GM18873 (cell line): Measurements from ENCODE around the gene ANGPTL8.

ENCODE experiments used
- ATAC-seq: cut with Tn5 transposase; IDR thresholded peaks from one replicate; pipeline ENCODE4 v1.9.1; 2021; ENCODE audit warnings: mild to moderate bottlenecking, moderate library complexity, moderate number of reproducible peaks; ENCODE audit not compliant: unreplicated experiment, low FRiP score

The ANGPTL8 gene

GRCh38 chr19:11257846-11258380 is 18.5 kb downstream of the ANGPTL8 start:
- no peak for ATAC-seq

GRCh38 chr19:11260996-11261395 is 21.6 kb downstream of the ANGPTL8 start:
- no peak for ATAC-seq

GRCh38 chr19:11261431-11261970 is 22.1 kb downstream of the ANGPTL8 start:
- ATAC-seq: no peak

GRCh38 chr19:11261971-11262839 is 22.8 kb downstream of the ANGPTL8 start, which contains the start of gene DOCK6:
Gene DOCK6 (minus strand): TSS chr19:11262524. CDS start chr19:11262440, 84 bp downstream.
- ATAC-seq: no peak

GRCh38 chr19:11263726-11264125 is 24.3 kb downstream of the ANGPTL8 start:
- ATAC-seq: no peak

GRCh38 chr19:11264452-11265176 is 25.2 kb downstream of the ANGPTL8 start:
- no peak for ATAC-seq

- ATAC-seq: no peak
Measured at GRCh38 chr19:11265177-11265784, 25.9 kb downstream of the ANGPTL8 start.

- no peak for ATAC-seq
Measured at GRCh38 chr19:11265785-11266236, 26.4 kb downstream of the ANGPTL8 start.

- no peak for ATAC-seq
Measured at GRCh38 chr19:11267316-11268085, 28.1 kb downstream of the ANGPTL8 start.

GRCh38 chr19:11268783-11269267 is 29.4 kb downstream of the ANGPTL8 start:
- no peak for ATAC-seq

- no peak for ATAC-seq
Measured at GRCh38 chr19:11269408-11269807, 30.0 kb downstream of the ANGPTL8 start.

GRCh38 chr19:11273296-11273695 is 33.9 kb downstream of the ANGPTL8 start:
- no peak for ATAC-seq

GRCh38 chr19:11273989-11274388 is 34.6 kb downstream of the ANGPTL8 start:
- no peak for ATAC-seq

GRCh38 chr19:11274533-11275086 is 35.2 kb downstream of the ANGPTL8 start:
- no peak for ATAC-seq

GRCh38 chr19:11278670-11279069 is 39.3 kb downstream of the ANGPTL8 start:
- ATAC-seq: no peak

- no peak for ATAC-seq
Measured at GRCh38 chr19:11279505-11280236, 40.3 kb downstream of the ANGPTL8 start.

- ATAC-seq: no peak
Measured at GRCh38 chr19:11281356-11282049, 42.1 kb downstream of the ANGPTL8 start.

- no peak for ATAC-seq
Measured at GRCh38 chr19:11284515-11284914, 45.1 kb downstream of the ANGPTL8 start.
